GM23248 (cell line): ENCODE data around the gene PTPRH. TPM values are rescaled to one million over a fixed set of nuclear protein-coding genes. Genes with fewer than 3 reads are reported as not detected.

Experiments
- DNase-seq: peaks from one replicate; pipeline ENCODE4 v3.0.0-alpha.2; 2015
- H2AFZ ChIP-seq: fragments of 200-600 bp; sonication (generic); 2 replicates; pipeline ENCODE4 v1.6.1; 2016; ENCODE audit warnings: antibody characterized with exemption
- H3F3A ChIP-seq: fragments of 200-600 bp; sonication (generic); 2 replicates; pipeline ENCODE4 v1.6.1; 2016; ENCODE audit warnings: mild to moderate bottlenecking, antibody characterized with exemption, mixed run types; ENCODE audit not compliant: insufficient read depth
- H3K27ac ChIP-seq: fragments of 200-600 bp; sonication (generic); 2 replicates; pipeline ENCODE4 v1.5.1; 2016; ENCODE audit warnings: mild to moderate bottlenecking
- H3K27me3 ChIP-seq: fragments of 200-600 bp; sonication (generic); replicated peaks from 2 replicates; pipeline ENCODE4 v1.6.1; 2016; ENCODE audit warnings: mild to moderate bottlenecking; ENCODE audit not compliant: insufficient read depth
- H3K36me3 ChIP-seq: fragments of 200-600 bp; sonication (generic); 2 replicates; pipeline ENCODE4 v1.6.1; 2016; ENCODE audit warnings: low read depth, mild to moderate bottlenecking
- H3K4me1 ChIP-seq: fragments of 200-600 bp; sonication (generic); 2 replicates; pipeline ENCODE4 v1.6.1; 2016; ENCODE audit warnings: mild to moderate bottlenecking; ENCODE audit not compliant: insufficient read depth
- H3K4me2 ChIP-seq: fragments of 200-600 bp; sonication (generic); one replicate; pipeline ENCODE4 v1.6.1; 2016; ENCODE audit warnings: mild to moderate bottlenecking; ENCODE audit not compliant: unreplicated experiment
- H3K4me3 ChIP-seq: fragments of 200-600 bp; sonication (generic); 2 replicates; pipeline ENCODE4 v1.5.1; 2016; ENCODE audit warnings: mild to moderate bottlenecking
- H3K79me2 ChIP-seq: fragments of 200-600 bp; sonication (generic); 2 replicates; pipeline ENCODE4 v1.6.1; 2016; ENCODE audit warnings: mild to moderate bottlenecking; ENCODE audit not compliant: insufficient read depth
- H3K9ac ChIP-seq: fragments of 200-600 bp; sonication (generic); 2 replicates; pipeline ENCODE4 v1.6.1; 2016; ENCODE audit warnings: mild to moderate bottlenecking
- H3K9me2 ChIP-seq: fragments of 200-600 bp; sonication (generic); 2 replicates; pipeline ENCODE4 v1.6.1; 2016; ENCODE audit warnings: mixed run types, mild to moderate bottlenecking, moderate library complexity; ENCODE audit not compliant: insufficient read depth
- H3K9me3 ChIP-seq: fragments of 200-600 bp; sonication (generic); one replicate; pipeline ENCODE4 v1.6.1; 2017; ENCODE audit warnings: low read depth
- H4K20me1 ChIP-seq: fragments of 200-600 bp; sonication (generic); 2 replicates; pipeline ENCODE4 v1.6.0; 2016; ENCODE audit not compliant: insufficient read depth
- EZH2 ChIP-seq: fragments of 200-600 bp; sonication (generic); IDR thresholded peaks from 2 replicates; pipeline ENCODE4 v1.6.1; 2018; ENCODE audit warnings: antibody characterized with exemption, mild to moderate bottlenecking; ENCODE audit not compliant: insufficient read depth, poor library complexity, severe bottlenecking
- EZH2phosphoT487 ChIP-seq: fragments of 200-600 bp; sonication (generic); IDR thresholded peaks from 2 replicates; pipeline ENCODE4 v1.6.1; 2018; ENCODE audit warnings: antibody characterized with exemption, moderate library complexity, mild to moderate bottlenecking, low read depth; ENCODE audit not compliant: insufficient read depth
- WGBS, 2 experiments: methylation state at CpG; one replicate each; pipeline ENCODE4 v1.1.6; 2015 to 2017; ENCODE audit warnings: low lambda C conversion rate in 2 of 2, low coverage in 1 of 2; ENCODE audit errors: missing lambda C conversion rate in 2 of 2; 5-methylcytosine and 5-hydroxymethylcytosine counted together
- in situ Hi-C: fragments of 300-500 bp; cut with MboI; formaldehyde crosslinking; loops from 2 replicates; pipeline ENCODE4 v1.15.0; 2020
- polyA plus RNA-seq: library from polyadenylated mRNA; unstranded; fragments of >200 nt; fragmentation: Nextera tagmentation; extraction: Ambion mirVana; gene quantifications from 2 replicates; pipeline ENCODE4 v1.2.1, GENCODE V29; 2016
- total RNA-seq: library from RNA; depleted of rRNA; stranded (reverse); fragments of >200 nt; shearing (Covaris generic); gene quantifications from 2 replicates; pipeline ENCODE4 v1.2.3, GENCODE V29; 2014

The PTPRH gene
- total and polyA plus RNA-seq, 2 experiments from 2014 or later, result 0.28 to 0.43 TPM

GRCh38 chr19:55161571-55162322 is 47.6 kb downstream of the PTPRH start:
- H3K4me1 ChIP-seq, result peaks cover 8% of the 10 kb centered on the region
- H2AFZ ChIP-seq, result no peak overlapping the region
- no peak for DNase-seq
- TF ChIP-seq EZH2, result no peak
- TF ChIP-seq EZH2phosphoT487, result 0 out of 2 replicates have a peak, but pooled peaks have one; percentile 16
- WGBS, 2 experiments, result 25 to 27% methylated on average over 58 to 61 of the region's 61 CpGs
- H3K9me2 ChIP-seq, result no peaks in the 10 kb centered on the region
- H3K79me2 ChIP-seq, result no peaks in the 10 kb centered on the region
- H4K20me1 ChIP-seq, result no peaks in the 10 kb centered on the region
- H3K4me2 ChIP-seq, result no peak overlapping the region
- H3K27ac ChIP-seq, result no peak overlapping the region
- no peaks in the 10 kb centered on the region for H3K36me3 ChIP-seq
- no peak overlapping the region for H3K9ac ChIP-seq
- H3K4me3 ChIP-seq, result no peak overlapping the region
- peaks cover 3% of the 10 kb centered on the region; the same call in 1 of the 2 replicates for H3F3A ChIP-seq
- peaks cover 21% of the 10 kb centered on the region for H3K27me3 ChIP-seq
- H3K9me3 ChIP-seq, result no peaks in the 10 kb centered on the region
- in situ Hi-C loops, result no loop called here

- H3K4me2 ChIP-seq, result no peak overlapping the region
- H3K9ac ChIP-seq, result no peak overlapping the region
- H3K4me3 ChIP-seq, result no peak overlapping the region
- H2AFZ ChIP-seq, result no peak overlapping the region
- H3K27me3 ChIP-seq, result peaks cover 26% of the 10 kb centered on the region
- 21 to 28% methylated on average over 15 to 31 of the region's 32 CpGs for WGBS, 2 experiments
- no peaks in the 10 kb centered on the region for H3K9me3 ChIP-seq
- peaks cover 3% of the 10 kb centered on the region; the same call in 1 of the 2 replicates for H3F3A ChIP-seq
- no peak for DNase-seq
- in situ Hi-C loops, result no loop called here
- H3K27ac ChIP-seq, result no peak overlapping the region
- TF ChIP-seq EZH2phosphoT487 (no peak), EZH2 (no peak)
- H3K9me2 ChIP-seq, result no peaks in the 10 kb centered on the region
- H3K79me2 ChIP-seq, result no peaks in the 10 kb centered on the region
- H4K20me1 ChIP-seq, result no peaks in the 10 kb centered on the region
- H3K36me3 ChIP-seq, result no peaks in the 10 kb centered on the region
- peaks cover 8% of the 10 kb centered on the region for H3K4me1 ChIP-seq
Measured at GRCh38 chr19:55160986-55161365, 48.3 kb downstream of the PTPRH start.

GRCh38 chr19:55160128-55160985 is 48.9 kb downstream of the PTPRH start:
- Histone ChIP-seq H3K27ac (no peak overlapping the region), H3K4me2 (no peak overlapping the region), H3F3A (peaks cover 3% of the 10 kb centered on the region; the same call in 1 of the 2 replicates), H4K20me1 (no peaks in the 10 kb centered on the region), H3K9me3 (no peaks in the 10 kb centered on the region), H3K36me3 (no peaks in the 10 kb centered on the region), H3K27me3 (peaks cover 27% of the 10 kb centered on the region), H3K9ac (no peak overlapping the region), H3K4me1 (peaks cover 8% of the 10 kb centered on the region), H3K9me2 (no peaks in the 10 kb centered on the region), H2AFZ (no peak overlapping the region), H3K4me3 (no peak overlapping the region), H3K79me2 (no peaks in the 10 kb centered on the region)
- peak; percentile 96 for DNase-seq
- TF ChIP-seq EZH2, result no peak
- TF ChIP-seq EZH2phosphoT487, result no peak
- 4 to 8% methylated on average over 21 to 31 of the region's 33 CpGs for WGBS, 2 experiments
- in situ Hi-C loops, result no loop called here

- Histone ChIP-seq H2AFZ (no peak overlapping the region), H3F3A (peaks cover 3% of the 10 kb centered on the region; the same call in 1 of the 2 replicates), H3K9ac (no peak overlapping the region), H3K4me1 (peaks cover 8% of the 10 kb centered on the region), H3K4me3 (no peak overlapping the region), H3K9me3 (no peaks in the 10 kb centered on the region), H3K4me2 (no peak overlapping the region), H4K20me1 (no peaks in the 10 kb centered on the region), H3K9me2 (no peaks in the 10 kb centered on the region), H3K79me2 (no peaks in the 10 kb centered on the region), H3K27ac (no peak overlapping the region), H3K27me3 (peaks cover 27% of the 10 kb centered on the region), H3K36me3 (no peaks in the 10 kb centered on the region)
- peak; percentile 60 for DNase-seq
- TF ChIP-seq EZH2, result no peak
- TF ChIP-seq EZH2phosphoT487, result no peak
- in situ Hi-C loops, result no loop called here
- 31 to 32% methylated on average over 17 to 18 of the region's 18 CpGs for WGBS, 2 experiments
Measured at GRCh38 chr19:55158848-55159749, 50.2 kb downstream of the PTPRH start.
